NOMO-1 treated with dmso at 0.1 percent for 144 hours (cell line): ENCODE measurements around the gene ABTB2.

Experiments used
- DNase-seq: peaks from one replicate; lab custom pipeline; 2025; ENCODE audit not compliant: unreplicated experiment; lab: John Stamatoyannopoulos, UW

The ABTB2 gene

DNA sequence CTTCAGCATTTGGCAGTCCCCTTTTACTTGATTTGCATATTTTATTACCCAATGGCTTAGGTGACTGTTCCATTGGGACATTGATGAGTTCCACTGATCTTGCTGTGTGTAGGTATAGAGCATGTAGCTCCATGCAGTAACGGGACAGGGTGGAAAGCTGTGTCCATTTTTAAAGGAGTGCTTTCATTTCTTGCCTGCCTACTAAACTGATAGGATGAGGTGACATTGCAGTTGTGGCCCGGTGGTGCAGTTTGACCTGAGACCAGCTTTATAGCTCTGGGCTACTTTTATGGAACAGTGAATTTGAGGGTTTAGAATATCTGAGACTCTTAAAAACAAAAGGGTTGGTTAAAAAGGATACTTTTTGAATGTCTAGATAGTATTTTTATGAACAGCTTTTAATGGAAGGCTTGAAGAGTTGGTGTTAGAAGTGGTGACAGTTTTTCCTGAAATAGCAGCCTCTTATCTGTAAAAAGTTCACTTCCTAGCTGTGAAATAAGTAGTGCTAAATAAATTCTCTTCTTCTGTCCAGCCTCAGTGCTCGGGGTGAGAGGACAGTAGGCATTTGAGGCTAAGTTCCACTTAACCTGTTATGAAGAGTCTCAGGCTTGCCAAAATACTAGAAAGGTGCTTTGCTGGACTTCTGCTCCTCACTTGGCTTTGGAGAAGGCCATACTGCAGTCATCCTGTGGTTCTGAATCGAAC is 225.4 kb downstream of the ABTB2 start:
- no peak for DNase-seq

- DNase-seq = no peak
Observed at GRCh38 chr11:34128824-34129223, 229.0 kb downstream of the ABTB2 start.

DNA sequence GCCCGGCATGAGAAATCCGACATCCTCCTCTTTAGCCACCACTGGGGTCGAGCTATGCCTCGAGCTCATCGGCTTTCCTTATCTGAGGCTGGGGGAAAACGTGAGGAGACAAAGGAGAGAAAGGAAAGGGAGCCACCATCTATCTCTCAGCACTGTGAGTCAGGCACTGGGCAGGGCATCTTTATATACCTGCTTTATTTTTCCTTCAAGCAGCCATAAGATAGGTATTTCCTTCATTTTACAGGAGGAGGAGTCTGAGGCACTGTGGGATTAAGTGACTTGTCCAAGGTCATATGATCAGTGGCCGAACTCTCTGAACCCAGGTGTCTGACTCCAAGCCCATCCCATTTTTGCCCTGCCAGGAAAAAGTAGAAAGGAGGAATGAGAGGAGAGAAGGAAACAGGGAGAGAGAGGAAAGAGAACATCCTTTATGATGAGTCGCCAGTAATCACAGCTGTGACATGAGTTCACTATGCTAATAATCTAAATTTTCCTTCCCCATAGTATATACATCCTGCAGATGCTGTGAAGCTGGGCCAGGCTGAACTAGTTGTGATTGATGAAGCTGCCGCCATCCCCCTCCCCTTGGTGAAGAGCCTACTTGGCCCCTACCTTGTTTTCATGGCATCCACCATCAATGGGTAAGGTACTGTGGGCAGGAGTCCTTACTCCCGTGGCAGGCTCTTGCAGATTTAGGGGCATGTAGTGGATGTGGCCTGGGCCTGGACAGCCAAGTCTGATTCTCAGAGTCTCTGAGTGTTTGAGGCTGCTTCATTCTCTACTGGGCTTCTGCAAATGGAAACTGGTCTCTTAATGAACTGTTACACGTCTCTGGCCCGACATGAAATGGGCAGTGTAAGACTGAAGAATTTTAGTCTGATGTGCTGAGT is 230.6 kb downstream of the ABTB2 start:
- DNase-seq = no peak

- DNase-seq = no peak
Observed at GRCh38 chr11:34124885-34125668, 232.7 kb downstream of the ABTB2 start.

DNA sequence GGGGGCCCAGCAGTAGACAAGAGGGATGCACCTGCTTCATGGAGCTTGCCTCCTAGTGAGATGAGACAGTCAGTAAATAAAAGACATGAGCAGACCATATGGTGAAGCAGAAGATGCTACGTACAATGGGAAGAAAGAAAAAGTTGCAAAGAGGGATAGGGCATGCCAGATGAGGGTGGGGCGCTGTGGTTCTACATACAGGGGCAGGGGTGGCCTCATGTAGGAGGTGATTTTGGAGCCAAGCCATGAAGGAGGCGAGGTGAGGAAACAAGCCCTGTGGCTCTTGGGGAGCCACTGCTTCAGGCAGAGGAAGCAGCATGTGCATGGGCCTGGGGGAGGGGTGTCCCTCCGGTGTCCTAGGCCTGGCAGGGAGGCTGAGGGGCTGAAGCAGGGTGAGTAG is 237.2 kb downstream of the ABTB2 start:
- no peak for DNase-seq

- no peak for DNase-seq
Observed at GRCh38 chr11:34114471-34114870, 243.3 kb downstream of the ABTB2 start.

DNA sequence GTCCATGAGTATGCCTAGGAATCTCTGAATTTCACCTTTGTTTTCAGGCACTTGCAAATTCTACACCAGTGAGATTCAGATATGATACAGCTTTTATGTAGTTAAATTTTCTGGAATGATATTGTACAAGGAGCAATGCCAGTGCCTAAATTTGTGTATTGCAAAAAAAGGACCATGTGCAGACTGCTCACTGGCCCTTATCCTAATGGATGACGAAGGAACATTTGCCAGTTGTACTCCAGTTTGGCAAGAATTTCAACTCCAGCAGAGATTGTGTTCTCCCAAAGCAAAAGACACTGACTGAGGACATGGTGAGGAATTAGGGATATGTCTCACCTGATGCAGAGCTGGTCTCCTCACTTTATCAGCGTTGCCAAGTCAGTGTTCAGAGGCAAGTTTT is 243.8 kb downstream of the ABTB2 start:
- DNase-seq = no peak

- no peak for DNase-seq
Observed at GRCh38 chr11:34111722-34112270, 246.0 kb downstream of the ABTB2 start.

GRCh38 chr11:34105957-34106504 is 251.8 kb downstream of the ABTB2 start:
- DNase-seq = no peak

GRCh38 chr11:34105079-34105956 is 252.5 kb downstream of the ABTB2 start, which contains the start of gene NAT10:
Gene NAT10 (plus strand): TSS chr11:34105629. CDS start chr11:34108226, 2,597 bp downstream.
- peak; percentile 95 for DNase-seq

GRCh38 chr11:34104680-34105078 is 253.1 kb downstream of the ABTB2 start:
- no peak for DNase-seq
